SK-N-SH (cell line): Measurements from ENCODE around the gene SLC2A11. TPM values are rescaled to one million over a fixed set of nuclear protein-coding genes. Genes with fewer than 3 reads are reported as not detected.
A peak's percentile ranks its signal among the peaks of the same experiment; 100 is the strongest.

Experiments
- CTCF ChIA-PET: fragments of 300-600, 350-600 bp; formaldehyde crosslinking; extraction: SDS; loops from one replicate; lab custom pipeline; 2021; lab: Yijun Ruan, JAX
- POLR2A ChIA-PET: fragments of 350-600 bp; sonication (Branson Sonifier 250); formaldehyde crosslinking; extraction: SDS; loops from one replicate; lab custom pipeline; 2020; ENCODE audit warnings: antibody characterized with exemption, inconsistent platforms; lab: Yijun Ruan, JAX
- DNase-seq: peaks from one replicate; pipeline ENCODE4 v3.0.0; 2012
- H2AFZ ChIP-seq: fragments of 200-600 bp; sonication (generic); 2 replicates; pipeline ENCODE4 v1.8.1; 2016; ENCODE audit warnings: antibody characterized with exemption, mild to moderate bottlenecking, low read depth
- H3F3A ChIP-seq: fragments of 200-600 bp; sonication (generic); replicated peaks from 2 replicates; pipeline ENCODE3; 2016; ENCODE audit warnings: antibody characterized with exemption, mild to moderate bottlenecking; ENCODE audit not compliant: insufficient read depth
- H3K27ac ChIP-seq, 2 experiments: fragments of 200-500 bp in 1 of 2; fragments of 200-600 bp in 1 of 2; sonication (Bioruptor generic) in 1 of 2; sonication (generic), shearing (Covaris generic) in 1 of 2; 2 replicates each; pipeline versions ENCODE4 v1.5.1 to v1.6.1; 2014 to 2016; ENCODE audit warnings: low read depth in 2 of 2, inconsistent platforms in 1 of 2, low read length in 1 of 2, mild to moderate bottlenecking in 1 of 2, mixed read lengths in 1 of 2
- H3K27me3 ChIP-seq: fragments of 200-600 bp; sonication (generic), shearing (Covaris generic); 2 replicates; pipeline ENCODE4 v1.6.1; 2016; ENCODE audit warnings: mixed run types; ENCODE audit not compliant: insufficient read depth
- H3K36me3 ChIP-seq, 2 experiments: fragments of 200-500 bp in 1 of 2; fragments of 200-600 bp in 1 of 2; sonication (Bioruptor generic) in 1 of 2; sonication (generic) in 1 of 2; replicated peaks in 1 of 2; 2 replicates each; pipeline versions ENCODE3 to v1.5.1; 2014 to 2016; ENCODE audit warnings: low read length in 1 of 2, mild to moderate bottlenecking in 1 of 2; ENCODE audit not compliant: insufficient read depth in 2 of 2, control insufficient read depth in 1 of 2
- H3K4me1 ChIP-seq, 2 experiments: fragments of 200-500 bp in 1 of 2; fragments of 200-600 bp in 1 of 2; sonication (Bioruptor generic) in 1 of 2; sonication (generic), shearing (Covaris generic) in 1 of 2; 2 replicates each; pipeline versions ENCODE4 v1.5.1 to v1.6.1; 2014 to 2016; ENCODE audit warnings: low read depth in 1 of 2, low read length in 1 of 2, mixed run types in 1 of 2; ENCODE audit not compliant: insufficient read depth in 2 of 2, control insufficient read depth in 1 of 2
- H3K4me2 ChIP-seq: fragments of 200-600 bp; sonication (generic), shearing (Covaris generic); 2 replicates; pipeline ENCODE4 v1.6.1; 2017; ENCODE audit warnings: mixed run types
- H3K4me3 ChIP-seq, 2 experiments: fragments of 200-500 bp in 1 of 2; fragments of 200-600 bp in 1 of 2; sonication (Bioruptor generic) in 1 of 2; sonication (generic), shearing (Covaris generic) in 1 of 2; 2 replicates each; pipeline versions ENCODE4 v1.5.1 to v1.8.1; 2014 to 2016; ENCODE audit warnings: low read depth in 2 of 2, inconsistent platforms in 1 of 2, low read length in 1 of 2, mild to moderate bottlenecking in 1 of 2, mixed read lengths in 1 of 2, moderate library complexity in 1 of 2
- H3K79me2 ChIP-seq: fragments of 200-600 bp; sonication (generic); 2 replicates; pipeline ENCODE4 v1.8.1; 2017; ENCODE audit warnings: mild to moderate bottlenecking; ENCODE audit not compliant: insufficient read depth
- H3K9ac ChIP-seq: fragments of 200-600 bp; sonication (generic); 2 replicates; pipeline ENCODE4 v1.6.1; 2017; ENCODE audit warnings: mixed run types
- H3K9me2 ChIP-seq: fragments of 200-600 bp; sonication (generic); 2 replicates; pipeline ENCODE4 v1.6.1; 2017; ENCODE audit warnings: mixed run types
- H3K9me3 ChIP-seq: fragments of 200-600 bp; sonication (generic); 2 replicates; pipeline ENCODE4 v1.6.1; 2017; ENCODE audit warnings: mixed run types, mild to moderate bottlenecking, moderate library complexity
- H4K20me1 ChIP-seq: fragments of 200-600 bp; sonication (generic); 2 replicates; pipeline ENCODE4 v1.6.1; 2017; ENCODE audit warnings: mild to moderate bottlenecking, mixed run types; ENCODE audit not compliant: insufficient read depth
- CHD2 ChIP-seq: fragments of 150-350 bp; IDR thresholded peaks from 2 replicates; pipeline ENCODE4 v1.6.1; 2018; ENCODE audit warnings: low read length; ENCODE audit not compliant: partially characterized antibody
- EP300 ChIP-seq, 2 experiments: IDR thresholded peaks; 2 replicates each; pipeline versions ENCODE4 v1.4.0 to v1.6.1; 2012; ENCODE audit warnings: borderline replicate concordance in 1 of 2, low read depth in 1 of 2, low read length in 1 of 2
- IRF3 ChIP-seq: fragments of 150-350 bp; IDR thresholded peaks from 2 replicates; pipeline ENCODE4 v1.6.1; 2016; ENCODE audit warnings: mild to moderate bottlenecking, low read depth, low read length
- JUND ChIP-seq: IDR thresholded peaks from 2 replicates; pipeline ENCODE4 v1.4.0; 2012
- MAX ChIP-seq: IDR thresholded peaks from 2 replicates; pipeline ENCODE4 v1.4.0; 2012; ENCODE audit warnings: low read depth
- RFX5 ChIP-seq: IDR thresholded peaks from 2 replicates; pipeline ENCODE4 v1.6.1; 2012; ENCODE audit warnings: mild to moderate bottlenecking, improper control_type of control experiment, low read length
- SMC3 ChIP-seq: IDR thresholded peaks from 2 replicates; pipeline ENCODE4 v1.6.1; 2012; ENCODE audit warnings: low read depth, low read length, improper control_type of control experiment
- USF1 ChIP-seq: IDR thresholded peaks from 2 replicates; pipeline ENCODE4 v1.4.0; 2012; ENCODE audit warnings: low read depth, borderline replicate concordance
- whole genome bisulfite sequencing: methylation state at CpG from one replicate; pipeline ENCODE4 v1.1.6; 2017; ENCODE audit warnings: low lambda C conversion rate; 5-methylcytosine and 5-hydroxymethylcytosine counted together
- polyA plus RNA-seq, 3 experiments: library from polyadenylated mRNA; depleted of rRNA; stranded (reverse); fragments of >200 nt; gene quantifications; 2 replicates each; pipeline ENCODE4 v1.2.3, GENCODE V29; 2012
- TF ChIP-seq, protein P1 (sequence below): IDR thresholded peaks from 2 replicates; pipeline ENCODE4 v1.6.1; 2012; ENCODE audit warnings: mild to moderate bottlenecking, low read depth, low read length, moderate library complexity

SLC2A11 gene
- polyA plus RNA-seq, 1 of the 3 experiments (the other 2 are of a cell fraction) = 21.8 TPM

DNA sequence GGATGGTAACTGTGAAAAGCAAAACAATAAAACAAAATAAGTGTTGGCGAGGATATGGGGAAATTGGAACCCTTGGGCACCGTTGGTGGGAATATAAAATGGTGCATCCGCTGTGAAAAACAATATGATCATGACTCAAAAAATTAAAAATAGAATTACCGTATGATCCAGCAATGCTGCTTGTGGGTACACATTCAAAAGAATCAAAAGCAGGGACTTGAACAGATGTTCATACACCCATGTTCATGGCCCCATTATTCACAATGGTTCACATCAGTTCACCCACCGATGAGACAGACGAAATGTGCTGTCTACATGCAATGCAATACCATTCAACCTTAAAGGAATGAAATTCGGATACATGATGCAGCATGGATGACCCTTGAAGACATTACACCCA lies 17.6 kb upstream of the SLC2A11 start (continued):
- TF ChIP-seq, protein P1, sequence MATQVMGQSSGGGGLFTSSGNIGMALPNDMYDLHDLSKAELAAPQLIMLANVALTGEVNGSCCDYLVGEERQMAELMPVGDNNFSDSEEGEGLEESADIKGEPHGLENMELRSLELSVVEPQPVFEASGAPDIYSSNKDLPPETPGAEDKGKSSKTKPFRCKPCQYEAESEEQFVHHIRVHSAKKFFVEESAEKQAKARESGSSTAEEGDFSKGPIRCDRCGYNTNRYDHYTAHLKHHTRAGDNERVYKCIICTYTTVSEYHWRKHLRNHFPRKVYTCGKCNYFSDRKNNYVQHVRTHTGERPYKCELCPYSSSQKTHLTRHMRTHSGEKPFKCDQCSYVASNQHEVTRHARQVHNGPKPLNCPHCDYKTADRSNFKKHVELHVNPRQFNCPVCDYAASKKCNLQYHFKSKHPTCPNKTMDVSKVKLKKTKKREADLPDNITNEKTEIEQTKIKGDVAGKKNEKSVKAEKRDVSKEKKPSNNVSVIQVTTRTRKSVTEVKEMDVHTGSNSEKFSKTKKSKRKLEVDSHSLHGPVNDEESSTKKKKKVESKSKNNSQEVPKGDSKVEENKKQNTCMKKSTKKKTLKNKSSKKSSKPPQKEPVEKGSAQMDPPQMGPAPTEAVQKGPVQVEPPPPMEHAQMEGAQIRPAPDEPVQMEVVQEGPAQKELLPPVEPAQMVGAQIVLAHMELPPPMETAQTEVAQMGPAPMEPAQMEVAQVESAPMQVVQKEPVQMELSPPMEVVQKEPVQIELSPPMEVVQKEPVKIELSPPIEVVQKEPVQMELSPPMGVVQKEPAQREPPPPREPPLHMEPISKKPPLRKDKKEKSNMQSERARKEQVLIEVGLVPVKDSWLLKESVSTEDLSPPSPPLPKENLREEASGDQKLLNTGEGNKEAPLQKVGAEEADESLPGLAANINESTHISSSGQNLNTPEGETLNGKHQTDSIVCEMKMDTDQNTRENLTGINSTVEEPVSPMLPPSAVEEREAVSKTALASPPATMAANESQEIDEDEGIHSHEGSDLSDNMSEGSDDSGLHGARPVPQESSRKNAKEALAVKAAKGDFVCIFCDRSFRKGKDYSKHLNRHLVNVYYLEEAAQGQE = no peak

DNA sequence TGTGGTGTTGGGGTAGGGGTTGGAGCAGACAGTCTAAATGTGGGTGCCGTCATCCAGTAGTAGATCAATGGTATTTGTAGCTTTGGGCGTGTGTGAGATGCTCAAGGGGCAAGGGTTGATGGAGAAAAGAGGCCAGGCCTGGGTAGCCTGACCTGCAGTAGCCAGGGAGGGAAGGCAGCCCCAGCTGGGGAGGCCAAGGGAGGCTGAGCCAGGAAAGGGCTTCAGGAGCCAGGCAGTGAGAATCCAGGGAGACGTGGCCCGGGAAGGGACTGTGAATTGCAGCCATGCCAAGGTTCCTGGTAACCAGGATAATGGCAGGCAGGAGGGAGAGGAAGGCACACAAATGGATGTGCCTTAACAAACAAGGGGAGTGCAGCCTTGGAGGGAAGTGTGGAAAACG lies 16.4 kb upstream of the SLC2A11 start:
- H3F3A ChIP-seq = no peaks in the 10 kb centered on the region
- DNase-seq = peak; percentile 38
- no peaks in the 10 kb centered on the region for H3K9me3 ChIP-seq
- no peaks in the 10 kb centered on the region for H3K27me3 ChIP-seq
- H3K4me1 ChIP-seq = peaks cover under 1 to 21% of the 10 kb centered on the region in 2 experiments; a peak in 3 of 4 replicates
- H3K9ac ChIP-seq = no peak overlapping the region
- CTCF ChIA-PET = no interaction called here
- H2AFZ ChIP-seq = no peak overlapping the region
- H3K79me2 ChIP-seq = no peaks in the 10 kb centered on the region
- no peak for TF ChIP-seq SMC3
- TF ChIP-seq CHD2 = no peak
- no peak for TF ChIP-seq USF1
- TF ChIP-seq IRF3 = no peak
- TF ChIP-seq MAX = no peak
- no peak for TF ChIP-seq EP300 (IDR thresholded peaks at IDR 0.05; ENCODE audit: borderline replicate concordance in 1 of 2, low read depth in 1 of 2, low read length in 1 of 2)
- no peak for TF ChIP-seq RFX5
- no peak for TF ChIP-seq JUND
- no peak overlapping the region for H3K4me3 ChIP-seq
- no peaks in the 10 kb centered on the region for H3K9me2 ChIP-seq
- POLR2A ChIA-PET = no interaction called here
- H3K27ac ChIP-seq = no peak overlapping the region
- no peaks in the 10 kb centered on the region for H4K20me1 ChIP-seq
- peaks cover 0 to 11% of the 10 kb centered on the region in 2 experiments for H3K36me3 ChIP-seq
- 83% methylated on average over 5 of the region's 5 CpGs for WGBS
- H3K4me2 ChIP-seq = no peak overlapping the region
